Measurements from ENCODE around the gene AP4B1.

The AP4B1 gene

GRCh38 chr1:113946112-113946511 is 41.5 kb upstream of the AP4B1 start:
- no peak for DNase-seq (ENCODE audit: low read depth)

GRCh38 chr1:113945329-113945728 is 40.7 kb upstream of the AP4B1 start:
- no peak for DNase-seq (ENCODE audit: low read depth)
- no peak for TF ChIP-seq CTCF (IDR thresholded peaks at IDR 0.05; ENCODE audit: low read length, missing control alignments)
- no peak overlapping the region for H3K4me3 ChIP-seq (replicated peaks; ENCODE audit: low read depth, low read length)

More at GRCh38 chr1:113946112-113946511, 41.5 kb upstream of the AP4B1 start:
- H3K4me3 ChIP-seq (replicated peaks; ENCODE audit: low read depth, low read length), result no peak overlapping the region
- no peak for TF ChIP-seq CTCF (IDR thresholded peaks at IDR 0.05; ENCODE audit: low read length, missing control alignments)

GRCh38 chr1:113943028-113943811 is 38.6 kb upstream of the AP4B1 start:
- no peak overlapping the region for H3K4me3 ChIP-seq (replicated peaks; ENCODE audit: low read depth, low read length)
- DNase-seq (ENCODE audit: low read depth), result peak; percentile 87
- no peak for TF ChIP-seq CTCF (IDR thresholded peaks at IDR 0.05; ENCODE audit: low read length, missing control alignments)

- H3K4me3 ChIP-seq (replicated peaks; ENCODE audit: low read depth, low read length), result no peak overlapping the region
- DNase-seq (ENCODE audit: low read depth), result no peak
- TF ChIP-seq CTCF (IDR thresholded peaks at IDR 0.05; ENCODE audit: low read length, missing control alignments), result no peak
Measured at GRCh38 chr1:113942527-113942926, 37.9 kb upstream of the AP4B1 start.

DNA sequence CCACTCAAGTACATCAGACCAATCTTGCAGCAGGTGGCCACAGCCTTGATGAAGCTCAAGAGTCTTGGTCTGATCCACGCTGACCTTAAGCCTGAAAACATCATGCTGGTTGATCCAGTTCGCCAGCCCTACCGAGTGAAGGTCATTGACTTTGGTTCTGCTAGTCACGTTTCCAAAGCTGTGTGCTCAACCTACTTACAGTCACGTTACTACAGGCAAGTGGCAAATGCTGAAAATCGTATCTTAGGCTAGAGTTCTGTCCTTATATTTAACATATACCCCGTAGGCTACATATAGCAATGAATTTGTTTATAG is 36.6 kb upstream of the AP4B1 start:
- no peak for DNase-seq (ENCODE audit: low read depth)
- H3K4me3 ChIP-seq (replicated peaks; ENCODE audit: low read depth, low read length), result no peak overlapping the region
- TF ChIP-seq CTCF (IDR thresholded peaks at IDR 0.05; ENCODE audit: low read length, missing control alignments), result no peak

DNA sequence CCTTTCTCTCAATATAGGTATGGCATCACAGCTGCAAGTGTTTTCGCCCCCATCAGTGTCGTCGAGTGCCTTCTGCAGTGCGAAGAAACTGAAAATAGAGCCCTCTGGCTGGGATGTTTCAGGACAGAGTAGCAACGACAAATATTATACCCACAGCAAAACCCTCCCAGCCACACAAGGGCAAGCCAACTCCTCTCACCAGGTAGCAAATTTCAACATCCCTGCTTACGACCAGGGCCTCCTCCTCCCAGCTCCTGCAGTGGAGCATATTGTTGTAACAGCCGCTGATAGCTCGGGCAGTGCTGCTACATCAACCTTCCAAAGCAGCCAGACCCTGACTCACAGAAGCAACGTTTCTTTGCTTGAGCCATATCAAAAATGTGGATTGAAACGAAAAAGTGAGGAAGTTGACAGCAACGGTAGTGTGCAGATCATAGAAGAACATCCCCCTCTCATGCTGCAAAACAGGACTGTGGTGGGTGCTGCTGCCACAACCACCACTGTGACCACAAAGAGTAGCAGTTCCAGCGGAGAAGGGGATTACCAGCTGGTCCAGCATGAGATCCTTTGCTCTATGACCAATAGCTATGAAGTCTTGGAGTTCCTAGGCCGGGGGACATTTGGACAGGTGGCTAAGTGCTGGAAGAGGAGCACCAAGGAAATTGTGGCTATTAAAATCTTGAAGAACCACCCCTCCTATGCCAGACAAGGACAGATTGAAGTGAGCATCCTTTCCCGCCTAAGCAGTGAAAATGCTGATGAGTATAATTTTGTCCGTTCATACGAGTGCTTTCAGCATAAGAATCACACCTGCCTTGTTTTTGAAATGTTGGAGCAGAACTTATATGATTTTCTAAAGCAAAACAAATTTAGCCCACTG is 36.0 kb upstream of the AP4B1 start:
- H3K4me3 ChIP-seq (replicated peaks; ENCODE audit: low read depth, low read length), result no peak overlapping the region
- TF ChIP-seq CTCF (IDR thresholded peaks at IDR 0.05; ENCODE audit: low read length, missing control alignments), result no peak
- DNase-seq (ENCODE audit: low read depth), result no peak
